ENCODE results near the gene SFT2D1. TPM values are rescaled to one million over a fixed set of nuclear protein-coding genes. Genes with fewer than 3 reads are reported as not detected.

The SFT2D1 gene
- total and polyA plus RNA-seq, 9 of the 15 experiments (the other 6 are each of a cell fraction or from before 2014, with no cell fraction given): 54.4 to 140 (median 74.6) TPM

- peaks cover 0 to 3% of the 10 kb centered on the region in 2 experiments; a peak in 1 of 5 replicates for H3K4me1 ChIP-seq (replicated peaks in 1 of 2; ENCODE audit: control insufficient read depth in 2 of 2, insufficient read depth in 2 of 2, low read length in 2 of 2)
- in situ Hi-C loops (cut with MboI) (no loop called here), intact Hi-C loops (cut with micrococcal nuclease) (no loop called here)
- H3K9me3 ChIP-seq (replicated peaks; ENCODE audit: control insufficient read depth, insufficient read depth, low read depth, low read length): peaks cover 6% of the 10 kb centered on the region; the same call in 1 of the 2 replicates
- CTCF ChIA-PET (ENCODE audit: low intra/inter-chr PET ratio): no interaction called here
- H3K27me3 ChIP-seq (ENCODE audit: control insufficient read depth in 2 of 2, insufficient read depth in 2 of 2, low read length in 2 of 2): peaks cover 0 to 14% of the 10 kb centered on the region in 2 experiments; a peak in 2 of 5 replicates
- no peak overlapping the region for H3K9ac ChIP-seq (ENCODE audit: insufficient read depth in 1 of 2, low read depth in 2 of 2, low read length in 2 of 2)
- 1% methylated on average over 4 of the region's 4 CpGs for WGBS (ENCODE audit: insufficient coverage, low coverage, missing lambda C conversion rate)
- H4K20me1 ChIP-seq (replicated peaks; ENCODE audit: control insufficient read depth, insufficient read depth, low read length): no peaks in the 10 kb centered on the region
- POLR2A ChIA-PET: interaction anchor here (1.5 to 1.7 kb wide), 2 partner anchors 10 to 27 kb away, joined by 3 to 6 read pairs; no protein-coding TSS in a partner anchor
- no peak overlapping the region for H2AFZ ChIP-seq (ENCODE audit: low read depth, low read length)
- no peak overlapping the region for H3K4me3 ChIP-seq
- no peak for ATAC-seq
- no peak overlapping the region for H3K27ac ChIP-seq (ENCODE audit: extremely low read depth, low read depth, low read length)
- H3K36me3 ChIP-seq (ENCODE audit: control insufficient read depth, insufficient read depth, low read length): no peaks in the 10 kb centered on the region
- FAIRE-seq: no peak
- H3K9me1 ChIP-seq (ENCODE audit: control insufficient read depth, insufficient read depth, low read length): no peaks in the 10 kb centered on the region
- no peak for DNase-seq (ENCODE audit: extremely low read depth in 1 of 4, low spot score in 3 of 4)
- no TSS peak for BruUV-seq (replicated peaks)
- H3K4me2 ChIP-seq (ENCODE audit: insufficient read depth, low read length): no peak overlapping the region
- H3K79me2 ChIP-seq (ENCODE audit: control insufficient read depth, insufficient read depth, low read length): no peaks in the 10 kb centered on the region
- TF ChIP-seq ZNF253 (CRISPR knock-in tag; conservative IDR thresholded peaks at IDR 0.05) (no peak), EP300 (IDR thresholded peaks at IDR 0.05; ENCODE audit: low read length) (no peak), EWSR1 (IDR thresholded peaks at IDR 0.05; ENCODE audit: borderline replicate concordance, low read depth, partially characterized antibody) (no peak), HMG20B (CRISPR knock-in tag; IDR thresholded peaks at IDR 0.05) (no peak), KLF10 (CRISPR knock-in tag; IDR thresholded peaks at IDR 0.05) (no peak), ZNF354B (CRISPR knock-in tag; IDR thresholded peaks at IDR 0.05) (no peak), POLR2B (IDR thresholded peaks at IDR 0.05; ENCODE audit: low read depth, partially characterized antibody) (no peak), CCAR2 (IDR thresholded peaks at IDR 0.05; ENCODE audit: low read depth, low read length) (no peak)
- TF ChIP-seq, protein P1, sequence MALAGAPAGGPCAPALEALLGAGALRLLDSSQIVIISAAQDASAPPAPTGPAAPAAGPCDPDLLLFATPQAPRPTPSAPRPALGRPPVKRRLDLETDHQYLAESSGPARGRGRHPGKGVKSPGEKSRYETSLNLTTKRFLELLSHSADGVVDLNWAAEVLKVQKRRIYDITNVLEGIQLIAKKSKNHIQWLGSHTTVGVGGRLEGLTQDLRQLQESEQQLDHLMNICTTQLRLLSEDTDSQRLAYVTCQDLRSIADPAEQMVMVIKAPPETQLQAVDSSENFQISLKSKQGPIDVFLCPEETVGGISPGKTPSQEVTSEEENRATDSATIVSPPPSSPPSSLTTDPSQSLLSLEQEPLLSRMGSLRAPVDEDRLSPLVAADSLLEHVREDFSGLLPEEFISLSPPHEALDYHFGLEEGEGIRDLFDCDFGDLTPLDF (CRISPR knock-in tag; IDR thresholded peaks at IDR 0.05): no peak
- TF ChIP-seq, protein P2, sequence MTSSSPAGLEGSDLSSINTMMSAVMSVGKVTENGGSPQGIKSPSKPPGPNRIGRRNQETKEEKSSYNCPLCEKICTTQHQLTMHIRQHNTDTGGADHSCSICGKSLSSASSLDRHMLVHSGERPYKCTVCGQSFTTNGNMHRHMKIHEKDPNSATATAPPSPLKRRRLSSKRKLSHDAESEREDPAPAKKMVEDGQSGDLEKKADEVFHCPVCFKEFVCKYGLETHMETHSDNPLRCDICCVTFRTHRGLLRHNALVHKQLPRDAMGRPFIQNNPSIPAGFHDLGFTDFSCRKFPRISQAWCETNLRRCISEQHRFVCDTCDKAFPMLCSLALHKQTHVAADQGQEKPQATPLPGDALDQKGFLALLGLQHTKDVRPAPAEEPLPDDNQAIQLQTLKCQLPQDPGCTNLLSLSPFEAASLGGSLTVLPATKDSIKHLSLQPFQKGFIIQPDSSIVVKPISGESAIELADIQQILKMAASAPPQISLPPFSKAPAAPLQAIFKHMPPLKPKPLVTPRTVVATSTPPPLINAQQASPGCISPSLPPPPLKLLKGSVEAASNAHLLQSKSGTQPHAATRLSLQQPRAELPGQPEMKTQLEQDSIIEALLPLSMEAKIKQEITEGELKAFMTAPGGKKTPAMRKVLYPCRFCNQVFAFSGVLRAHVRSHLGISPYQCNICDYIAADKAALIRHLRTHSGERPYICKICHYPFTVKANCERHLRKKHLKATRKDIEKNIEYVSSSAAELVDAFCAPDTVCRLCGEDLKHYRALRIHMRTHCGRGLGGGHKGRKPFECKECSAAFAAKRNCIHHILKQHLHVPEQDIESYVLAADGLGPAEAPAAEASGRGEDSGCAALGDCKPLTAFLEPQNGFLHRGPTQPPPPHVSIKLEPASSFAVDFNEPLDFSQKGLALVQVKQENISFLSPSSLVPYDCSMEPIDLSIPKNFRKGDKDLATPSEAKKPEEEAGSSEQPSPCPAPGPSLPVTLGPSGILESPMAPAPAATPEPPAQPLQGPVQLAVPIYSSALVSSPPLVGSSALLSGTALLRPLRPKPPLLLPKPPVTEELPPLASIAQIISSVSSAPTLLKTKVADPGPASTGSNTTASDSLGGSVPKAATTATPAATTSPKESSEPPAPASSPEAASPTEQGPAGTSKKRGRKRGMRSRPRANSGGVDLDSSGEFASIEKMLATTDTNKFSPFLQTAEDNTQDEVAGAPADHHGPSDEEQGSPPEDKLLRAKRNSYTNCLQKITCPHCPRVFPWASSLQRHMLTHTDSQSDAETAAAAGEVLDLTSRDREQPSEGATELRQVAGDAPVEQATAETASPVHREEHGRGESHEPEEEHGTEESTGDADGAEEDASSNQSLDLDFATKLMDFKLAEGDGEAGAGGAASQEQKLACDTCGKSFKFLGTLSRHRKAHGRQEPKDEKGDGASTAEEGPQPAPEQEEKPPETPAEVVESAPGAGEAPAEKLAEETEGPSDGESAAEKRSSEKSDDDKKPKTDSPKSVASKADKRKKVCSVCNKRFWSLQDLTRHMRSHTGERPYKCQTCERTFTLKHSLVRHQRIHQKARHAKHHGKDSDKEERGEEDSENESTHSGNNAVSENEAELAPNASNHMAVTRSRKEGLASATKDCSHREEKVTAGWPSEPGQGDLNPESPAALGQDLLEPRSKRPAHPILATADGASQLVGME (CRISPR knock-in tag; IDR thresholded peaks at IDR 0.05): no peak
Observed at GRCh38 chr6:166354143-166354542, 11.8 kb upstream of the SFT2D1 start.
